Ishikawa (cell line): ENCODE results near the gene NOL9.

Source experiments
- CEBPB ChIP-seq: IDR thresholded peaks from 2 replicates; pipeline ENCODE4 v1.6.1; 2012
- CREB1 ChIP-seq: IDR thresholded peaks from 2 replicates; pipeline ENCODE4 v1.6.1; 2012; ENCODE audit warnings: low read depth
- EGR1 ChIP-seq: IDR thresholded peaks from 2 replicates; pipeline ENCODE4 v1.6.1; 2012
- EP300 ChIP-seq: IDR thresholded peaks from 2 replicates; pipeline ENCODE4 v1.6.1; 2012; ENCODE audit warnings: borderline replicate concordance
- FOXM1 ChIP-seq: IDR thresholded peaks from 2 replicates; pipeline ENCODE4 v1.6.1; 2012; ENCODE audit warnings: low read depth, borderline replicate concordance
- MAX ChIP-seq: IDR thresholded peaks from 2 replicates; pipeline ENCODE4 v1.6.1; 2012
- NFIC ChIP-seq: IDR thresholded peaks from 2 replicates; pipeline ENCODE4 v1.6.1; 2012
- RAD21 ChIP-seq: IDR thresholded peaks from 2 replicates; pipeline ENCODE4 v1.6.1; 2012; ENCODE audit warnings: low read depth
- REST ChIP-seq: IDR thresholded peaks from 2 replicates; pipeline ENCODE4 v1.6.1; 2012; ENCODE audit warnings: low read depth, mild to moderate bottlenecking
- TAF1 ChIP-seq: IDR thresholded peaks from 2 replicates; pipeline ENCODE4 v1.6.1; 2012; ENCODE audit warnings: low read depth, mild to moderate bottlenecking
- TCF12 ChIP-seq: IDR thresholded peaks from 2 replicates; pipeline ENCODE4 v1.6.1; 2012; ENCODE audit warnings: low read depth
- TEAD4 ChIP-seq: IDR thresholded peaks from 2 replicates; pipeline ENCODE4 v1.6.1; 2012
- USF1 ChIP-seq: IDR thresholded peaks from 2 replicates; pipeline ENCODE4 v1.6.1; 2012
- YY1 ChIP-seq: IDR thresholded peaks from 2 replicates; pipeline ENCODE4 v1.6.1; 2012; ENCODE audit warnings: low read depth
- ZBTB7A ChIP-seq: IDR thresholded peaks from 2 replicates; pipeline ENCODE4 v1.6.1; 2012; ENCODE audit warnings: low read depth

Gene NOL9

GRCh38 chr1:6591222-6591621 is 36.9 kb upstream of the NOL9 start:
- no peak for TF ChIP-seq EGR1
- TF ChIP-seq TCF12, result no peak
- no peak for TF ChIP-seq MAX
- TF ChIP-seq TEAD4, result no peak
- no peak for TF ChIP-seq EP300
- no peak for TF ChIP-seq TAF1
- no peak for TF ChIP-seq FOXM1
- TF ChIP-seq CREB1, result no peak
- TF ChIP-seq CEBPB, result no peak
- no peak for TF ChIP-seq YY1
- no peak for TF ChIP-seq USF1
- TF ChIP-seq NFIC, result no peak
- no peak for TF ChIP-seq REST
- TF ChIP-seq ZBTB7A, result no peak
- TF ChIP-seq RAD21, result no peak

GRCh38 chr1:6590046-6590445 is 35.7 kb upstream of the NOL9 start:
- TF ChIP-seq USF1 (no peak), ZBTB7A (no peak), RAD21 (no peak), EGR1 (no peak), MAX (no peak), FOXM1 (no peak), EP300 (no peak), CEBPB (no peak), TEAD4 (no peak)

- TF ChIP-seq YY1 (no peak), NFIC (no peak), ZBTB7A (no peak), EGR1 (no peak), MAX (no peak), EP300 (no peak), REST (no peak), TCF12 (no peak), TAF1 (no peak), RAD21 (no peak), CEBPB (no peak), TEAD4 (no peak), CREB1 (no peak), FOXM1 (no peak), USF1 (no peak)
Measured at GRCh38 chr1:6588893-6589520, 34.7 kb upstream of the NOL9 start.

- TF ChIP-seq TEAD4, result no peak
- no peak for TF ChIP-seq ZBTB7A
- no peak for TF ChIP-seq REST
- TF ChIP-seq EP300, result no peak
- TF ChIP-seq RAD21, result no peak
- no peak for TF ChIP-seq CEBPB
- no peak for TF ChIP-seq TAF1
- no peak for TF ChIP-seq NFIC
Measured at GRCh38 chr1:6588128-6588892, 34.0 kb upstream of the NOL9 start.
